Vagina (tissue), 2 donors: ENCODE results near the gene NUDT1. TPM values are rescaled to one million over a fixed set of nuclear protein-coding genes. Genes with fewer than 3 reads are reported as not detected.

ENCODE experiments used
- DNase-seq, 2 donors: peaks; one replicate each; pipeline ENCODE4 v3.0.0-alpha.2; 2017; ENCODE audit errors: extremely low spot score in 2 of 2
- H3K27ac ChIP-seq: fragments of 200-600 bp; sonication (generic); one replicate; pipeline ENCODE4 v1.5.1; 2019
- H3K27me3 ChIP-seq: fragments of 200-600 bp; sonication (generic); one replicate; pipeline ENCODE4 v1.5.1; 2019
- H3K36me3 ChIP-seq, 2 donors: fragments of 200-600 bp; sonication (generic); one replicate each; pipeline ENCODE4 v1.5.1; 2017 to 2019
- H3K4me1 ChIP-seq: fragments of 200-600 bp; sonication (generic); one replicate; pipeline ENCODE4 v1.5.1; 2019
- H3K4me3 ChIP-seq, 2 donors: fragments of 200-600 bp; sonication (generic); 1 replicate in 1 of 2; 2 replicates in 1 of 2; pipeline ENCODE4 v1.5.1; 2016 to 2019
- H3K9me3 ChIP-seq: fragments of 200-600 bp; sonication (generic); one replicate; pipeline ENCODE4 v1.5.1; 2019
- POLR2A ChIP-seq, 2 donors: fragments of 450-650 bp; IDR thresholded peaks; one replicate each; pipeline ENCODE4 v1.6.1; 2017; ENCODE audit warnings: antibody characterized with exemption in 2 of 2, mild to moderate bottlenecking in 2 of 2, moderate library complexity in 2 of 2
- POLR2AphosphoS5 ChIP-seq, 2 donors: sonication (generic); formaldehyde crosslinking; IDR thresholded peaks; one replicate each; pipeline ENCODE4 v1.9.0; 2017; ENCODE audit warnings: antibody characterized with exemption in 2 of 2, mild to moderate bottlenecking in 2 of 2, low read depth in 1 of 2; ENCODE audit not compliant: insufficient read depth in 1 of 2
- intact Hi-C: fragments of 100-400 bp; cut with DNase I; formaldehyde crosslinking; loops from one replicate; pipeline ENCODE4 v1.15.1; 2023
- total RNA-seq: library from RNA; depleted of rRNA; stranded (reverse); fragments of >200 nt; gene quantifications from one replicate; pipeline ENCODE4 v1.2.3, GENCODE V29; 2016
- TF ChIP-seq, protein P1 (sequence below), 3 experiments: fragments of 450-650 bp in 2 of 3; fragments of 200-600 bp in 1 of 3; sonication (generic) in 1 of 3; IDR thresholded peaks; one replicate each; pipeline ENCODE4 v1.5.1; 2017 to 2019; ENCODE audit warnings: antibody characterized with exemption in 3 of 3, mild to moderate bottlenecking in 2 of 3, moderate library complexity in 2 of 3

NUDT1 gene
- total RNA-seq, 1 donor from 2014 or later = 19.4 TPM

DNA sequence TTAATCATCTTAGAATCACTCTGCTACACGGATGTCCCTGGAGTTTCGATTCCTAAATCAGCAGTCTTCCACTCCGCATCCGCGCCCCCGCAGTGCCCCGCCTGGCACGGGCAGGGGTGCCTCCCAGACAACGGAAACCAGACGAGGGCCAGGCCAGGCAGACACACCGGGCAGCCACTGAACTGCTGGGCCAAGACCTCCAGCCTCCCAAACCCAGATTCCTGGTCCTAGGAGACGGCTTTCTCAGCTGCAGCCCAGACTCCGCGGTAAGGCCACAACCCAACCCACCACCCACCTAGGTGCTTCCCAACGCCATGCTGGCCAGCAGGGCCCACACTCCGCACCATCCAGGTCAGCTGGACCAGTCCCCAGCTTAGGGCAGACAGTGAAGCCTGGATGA is 42.5 kb upstream of the NUDT1 start:
- no peaks in the 10 kb centered on the region for H3K9me3 ChIP-seq
- no peak overlapping the region for H3K4me3 ChIP-seq
- H3K27me3 ChIP-seq = no peaks in the 10 kb centered on the region
- no peak for DNase-seq
- TF ChIP-seq POLR2AphosphoS5 (IDR thresholded peaks at IDR 0.05; ENCODE audit: insufficient read depth in 1 of 2, low read depth in 1 of 2) (no peak), POLR2A (IDR thresholded peaks at IDR 0.05) (no peak)
- TF ChIP-seq, protein P1, sequence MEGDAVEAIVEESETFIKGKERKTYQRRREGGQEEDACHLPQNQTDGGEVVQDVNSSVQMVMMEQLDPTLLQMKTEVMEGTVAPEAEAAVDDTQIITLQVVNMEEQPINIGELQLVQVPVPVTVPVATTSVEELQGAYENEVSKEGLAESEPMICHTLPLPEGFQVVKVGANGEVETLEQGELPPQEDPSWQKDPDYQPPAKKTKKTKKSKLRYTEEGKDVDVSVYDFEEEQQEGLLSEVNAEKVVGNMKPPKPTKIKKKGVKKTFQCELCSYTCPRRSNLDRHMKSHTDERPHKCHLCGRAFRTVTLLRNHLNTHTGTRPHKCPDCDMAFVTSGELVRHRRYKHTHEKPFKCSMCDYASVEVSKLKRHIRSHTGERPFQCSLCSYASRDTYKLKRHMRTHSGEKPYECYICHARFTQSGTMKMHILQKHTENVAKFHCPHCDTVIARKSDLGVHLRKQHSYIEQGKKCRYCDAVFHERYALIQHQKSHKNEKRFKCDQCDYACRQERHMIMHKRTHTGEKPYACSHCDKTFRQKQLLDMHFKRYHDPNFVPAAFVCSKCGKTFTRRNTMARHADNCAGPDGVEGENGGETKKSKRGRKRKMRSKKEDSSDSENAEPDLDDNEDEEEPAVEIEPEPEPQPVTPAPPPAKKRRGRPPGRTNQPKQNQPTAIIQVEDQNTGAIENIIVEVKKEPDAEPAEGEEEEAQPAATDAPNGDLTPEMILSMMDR (IDR thresholded peaks at IDR 0.05) = no peak
- H3K36me3 ChIP-seq = peaks cover 0 to 14% of the 10 kb centered on the region in 2 donors
- intact Hi-C loops = no loop called here
- no peaks in the 10 kb centered on the region for H3K4me1 ChIP-seq
- H3K27ac ChIP-seq = no peak overlapping the region

DNA sequence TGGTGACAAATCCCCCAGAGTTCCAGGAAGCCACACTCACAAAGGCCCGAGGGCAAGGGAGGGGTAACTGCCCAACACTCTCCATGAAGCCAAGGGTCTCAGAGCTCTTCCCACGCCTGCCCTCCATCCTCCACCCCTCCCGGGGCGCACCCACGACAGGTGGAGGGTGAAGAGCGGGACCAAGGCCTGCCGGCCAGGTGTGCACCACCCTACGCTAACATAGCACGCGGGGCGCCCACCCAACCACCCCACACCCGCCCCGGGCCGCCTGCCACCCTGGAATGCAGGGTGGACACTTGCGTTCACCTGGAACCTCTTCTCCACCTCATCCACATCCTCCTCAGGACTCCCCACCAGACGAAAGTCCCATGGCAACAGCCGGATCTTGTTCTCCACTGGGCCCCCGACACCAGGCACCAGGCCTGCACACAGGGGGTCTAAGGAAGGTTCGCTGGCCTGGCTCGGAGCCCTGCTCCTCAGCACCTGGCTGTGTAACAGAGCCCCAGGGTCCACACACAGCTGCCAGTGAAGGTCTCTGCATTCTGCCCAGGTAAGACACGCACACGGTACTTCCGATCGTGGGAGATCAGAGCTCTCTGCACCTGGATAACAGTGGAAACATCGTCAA is 42.0 kb upstream of the NUDT1 start:
- no peak overlapping the region for H3K27ac ChIP-seq
- H3K4me3 ChIP-seq = no peak overlapping the region
- no peak for DNase-seq
- intact Hi-C loops = no loop called here
- no peaks in the 10 kb centered on the region for H3K27me3 ChIP-seq
- H3K4me1 ChIP-seq = no peaks in the 10 kb centered on the region
- H3K9me3 ChIP-seq = no peaks in the 10 kb centered on the region
- TF ChIP-seq, protein P1 (IDR thresholded peaks at IDR 0.05) = no peak
- TF ChIP-seq POLR2A (IDR thresholded peaks at IDR 0.05) = no peak
- TF ChIP-seq POLR2AphosphoS5 (IDR thresholded peaks at IDR 0.05; ENCODE audit: insufficient read depth in 1 of 2, low read depth in 1 of 2) = no peak
- H3K36me3 ChIP-seq = peaks cover 0 to 14% of the 10 kb centered on the region in 2 donors

DNA sequence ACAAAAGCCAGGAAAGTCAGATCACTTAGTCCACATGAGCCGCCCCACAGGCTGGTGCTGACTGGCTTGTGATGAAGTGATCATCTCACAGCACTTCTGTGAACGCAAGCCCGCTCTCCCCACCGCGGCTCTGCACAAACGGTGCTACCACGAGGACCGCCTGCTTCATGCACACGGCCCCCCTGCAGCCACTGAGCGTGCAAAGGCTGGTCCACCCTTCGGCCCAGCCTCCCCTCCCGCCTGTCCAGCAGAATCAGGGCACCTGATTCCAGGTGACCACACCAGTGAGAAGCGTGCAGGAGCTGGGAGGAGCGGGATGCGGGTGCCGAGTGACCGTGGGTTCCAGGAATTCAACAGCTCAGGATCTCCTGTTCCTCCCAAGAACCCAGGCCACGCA is 41.4 kb upstream of the NUDT1 start:
- DNase-seq = no peak
- H3K9me3 ChIP-seq = no peaks in the 10 kb centered on the region
- TF ChIP-seq POLR2A (IDR thresholded peaks at IDR 0.05) (no peak), POLR2AphosphoS5 (IDR thresholded peaks at IDR 0.05; ENCODE audit: insufficient read depth in 1 of 2, low read depth in 1 of 2) (no peak)
- TF ChIP-seq, protein P1 (IDR thresholded peaks at IDR 0.05) = no peak
- no peak overlapping the region for H3K27ac ChIP-seq
- H3K36me3 ChIP-seq = peaks cover 0 to 14% of the 10 kb centered on the region in 2 donors
- no peaks in the 10 kb centered on the region for H3K4me1 ChIP-seq
- no peaks in the 10 kb centered on the region for H3K27me3 ChIP-seq
- no peak overlapping the region for H3K4me3 ChIP-seq
- intact Hi-C loops = no loop called here

DNA sequence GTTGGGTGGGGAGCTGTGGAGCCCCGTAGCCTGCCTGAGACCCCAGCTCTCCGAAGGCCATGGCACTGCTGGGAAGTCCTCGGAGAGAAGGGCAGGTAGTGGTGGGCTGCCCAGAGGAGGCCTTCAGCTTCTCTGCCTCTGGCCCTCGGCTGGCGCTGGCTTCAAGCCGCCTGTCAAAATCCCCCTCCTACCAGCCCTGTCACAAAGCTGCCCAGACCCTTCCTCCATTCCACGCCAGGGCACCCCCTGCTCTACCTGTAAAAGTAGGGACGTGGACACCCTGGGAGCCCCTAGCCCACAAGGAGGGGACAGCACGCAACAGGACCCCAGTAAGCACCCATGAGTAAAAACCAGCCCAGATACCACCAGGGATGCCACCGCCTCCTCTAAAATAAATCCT is 40.9 kb upstream of the NUDT1 start:
- H3K36me3 ChIP-seq = peaks cover 0 to 14% of the 10 kb centered on the region in 2 donors
- intact Hi-C loops = no loop called here

More for the DNA sequence above, 40.9 kb upstream of the NUDT1 start:
- Histone ChIP-seq H3K27me3 (no peaks in the 10 kb centered on the region), H3K9me3 (no peaks in the 10 kb centered on the region), H3K4me1 (no peaks in the 10 kb centered on the region), H3K4me3 (no peak overlapping the region), H3K27ac (no peak overlapping the region)
- TF ChIP-seq POLR2A (IDR thresholded peaks at IDR 0.05) = no peak
- no peak for TF ChIP-seq POLR2AphosphoS5 (IDR thresholded peaks at IDR 0.05; ENCODE audit: insufficient read depth in 1 of 2, low read depth in 1 of 2)
- TF ChIP-seq, protein P1 (IDR thresholded peaks at IDR 0.05) = no peak
- no peak for DNase-seq
